HG03159 (cell line): Measurements from ENCODE around the gene TRPM6.

ENCODE experiments used
- ATAC-seq: cut with Tn5 transposase; IDR thresholded peaks from one replicate; pipeline ENCODE4 v1.9.1; 2021; ENCODE audit warnings: mild to moderate bottlenecking, moderate library complexity; ENCODE audit not compliant: unreplicated experiment

The TRPM6 gene

DNA sequence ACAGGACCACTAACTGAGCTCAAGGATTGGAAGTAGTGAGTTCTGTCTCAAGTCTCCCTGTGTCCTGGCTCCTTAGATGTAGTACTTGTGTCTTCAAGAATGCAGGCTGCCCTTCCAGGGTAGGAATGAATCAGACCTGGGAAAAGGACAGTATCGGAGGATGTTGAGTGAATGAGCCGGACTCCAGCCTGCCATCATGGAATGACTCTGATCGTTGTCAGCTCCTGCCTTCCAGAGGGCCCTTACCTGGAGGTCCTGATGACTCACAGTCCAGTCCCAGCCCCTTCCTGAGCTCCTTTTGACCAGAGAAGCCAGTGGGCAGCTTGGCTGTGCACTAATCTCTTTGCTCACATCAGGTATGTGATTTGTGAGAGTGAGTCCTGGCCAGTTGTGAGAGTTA, 161.1 kb downstream of the TRPM6 start:
- ATAC-seq: no peak

DNA sequence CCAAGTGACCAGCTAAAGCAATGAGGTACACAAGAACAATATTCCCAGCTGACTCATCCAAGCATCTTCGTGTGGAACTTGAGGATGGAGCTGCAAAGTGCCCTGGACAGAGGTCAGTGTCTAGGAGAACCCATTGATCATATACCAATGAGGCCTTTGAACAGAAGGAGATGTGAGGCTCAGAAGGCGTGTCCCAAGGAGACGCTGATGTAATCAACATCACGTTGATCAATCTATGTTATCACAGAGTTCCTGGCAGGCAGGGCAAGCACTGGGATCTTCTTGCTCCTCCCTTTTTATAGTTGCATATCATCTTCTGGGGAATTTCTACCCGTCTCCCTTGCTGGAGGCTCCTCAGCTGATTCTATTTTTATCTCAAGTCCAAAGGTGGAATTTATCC, 163.4 kb downstream of the TRPM6 start:
- no peak for ATAC-seq

DNA sequence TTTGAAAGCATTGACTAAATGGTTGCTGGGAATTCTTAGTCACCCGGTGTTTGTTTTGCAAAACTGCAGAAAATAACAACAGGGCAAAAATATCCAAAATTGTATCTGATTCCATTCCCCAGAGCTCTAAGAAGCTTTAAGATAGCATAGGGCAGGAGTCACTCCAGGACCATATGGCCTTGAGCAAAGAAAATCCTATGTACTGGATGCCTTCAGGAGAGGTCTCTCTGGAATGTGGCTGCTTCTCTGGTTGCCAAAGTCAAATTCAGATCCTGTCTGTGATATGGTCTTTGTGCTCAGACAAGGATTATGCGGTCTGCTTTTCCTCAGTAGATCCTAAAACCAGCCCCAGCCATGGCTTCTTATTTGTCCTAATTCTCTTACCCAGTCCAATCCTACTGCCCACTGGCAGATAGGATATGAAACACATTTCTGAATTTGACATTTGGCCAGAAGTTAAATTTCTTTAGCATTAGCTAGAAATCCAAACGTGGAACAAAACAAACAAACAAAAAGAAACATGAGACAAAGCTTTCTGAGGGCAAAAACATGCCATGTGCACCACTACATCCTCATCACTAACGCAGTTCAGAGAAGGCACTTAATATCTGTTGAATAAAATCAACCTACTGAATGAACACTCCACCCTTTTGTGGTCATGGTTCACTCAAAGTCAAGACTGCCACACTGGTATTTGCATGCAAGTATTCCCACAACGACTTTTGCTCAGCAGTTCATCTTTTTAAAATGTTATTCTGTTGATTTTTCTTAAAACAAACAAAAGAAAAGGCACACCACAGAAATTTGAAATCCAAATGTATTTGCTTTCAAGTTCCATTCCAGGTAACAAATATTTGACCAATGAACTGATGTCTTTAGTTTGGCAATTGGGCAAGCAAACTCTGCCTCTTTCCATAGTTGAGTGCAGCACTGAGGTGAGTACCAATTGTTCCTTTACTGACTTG, 165.7 kb downstream of the TRPM6 start:
- ATAC-seq: no peak

DNA sequence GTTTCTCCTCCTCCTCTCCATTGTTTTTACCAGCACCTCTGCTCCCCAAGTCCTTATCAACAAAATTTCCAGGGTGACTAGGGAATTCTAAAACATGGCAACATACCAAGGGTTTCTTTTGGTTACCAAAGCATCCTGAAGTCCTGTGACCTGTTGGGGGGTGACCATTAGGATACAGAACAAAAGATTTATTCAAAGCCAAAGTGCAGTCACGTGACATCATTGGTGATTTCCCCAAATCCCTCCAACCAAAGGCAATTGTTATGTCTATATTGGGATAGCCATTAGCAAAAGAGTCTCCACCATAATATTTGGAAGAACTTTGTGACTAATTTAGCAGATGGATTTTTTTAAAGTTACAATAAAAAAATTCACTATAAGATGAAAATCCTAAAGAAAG, 168.4 kb downstream of the TRPM6 start:
- ATAC-seq: no peak

DNA sequence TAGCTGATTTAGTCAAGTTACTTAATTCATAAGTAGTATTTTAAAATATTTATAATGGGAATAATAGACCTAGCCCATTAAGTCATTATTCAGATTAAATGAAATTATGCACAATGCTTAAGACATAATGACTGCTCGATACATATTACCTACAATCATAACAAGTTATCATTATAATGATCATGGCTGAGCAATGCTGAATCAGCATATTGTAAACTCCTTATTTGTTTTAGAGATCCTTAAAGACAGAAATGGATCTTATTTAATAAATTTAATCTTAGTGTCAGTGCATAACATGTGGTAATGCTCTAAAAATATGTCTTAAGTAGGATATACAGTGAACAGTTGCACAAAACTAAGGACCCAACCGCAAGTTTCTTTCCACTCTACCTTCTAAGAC, 169.0 kb downstream of the TRPM6 start:
- no peak for ATAC-seq

DNA sequence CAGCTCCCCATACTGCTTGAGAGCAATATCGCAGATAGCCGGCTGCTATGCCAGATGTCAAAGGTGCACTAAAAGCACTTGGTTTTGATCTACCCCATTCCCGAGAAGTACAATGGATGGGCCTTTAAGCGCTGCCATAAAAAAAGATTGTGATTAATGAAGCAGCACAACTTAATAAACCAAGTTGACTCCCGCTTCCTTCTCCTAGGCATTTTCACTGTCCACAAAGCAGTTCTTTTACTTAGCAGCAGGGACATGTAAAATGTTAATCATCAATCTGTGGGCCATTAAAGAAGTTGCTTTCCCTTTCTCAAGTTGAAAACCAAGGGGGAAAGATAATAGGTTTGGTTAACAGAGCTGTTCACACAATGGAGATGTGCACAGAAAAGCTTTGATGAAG, 176.4 kb downstream of the TRPM6 start:
- no peak for ATAC-seq

DNA sequence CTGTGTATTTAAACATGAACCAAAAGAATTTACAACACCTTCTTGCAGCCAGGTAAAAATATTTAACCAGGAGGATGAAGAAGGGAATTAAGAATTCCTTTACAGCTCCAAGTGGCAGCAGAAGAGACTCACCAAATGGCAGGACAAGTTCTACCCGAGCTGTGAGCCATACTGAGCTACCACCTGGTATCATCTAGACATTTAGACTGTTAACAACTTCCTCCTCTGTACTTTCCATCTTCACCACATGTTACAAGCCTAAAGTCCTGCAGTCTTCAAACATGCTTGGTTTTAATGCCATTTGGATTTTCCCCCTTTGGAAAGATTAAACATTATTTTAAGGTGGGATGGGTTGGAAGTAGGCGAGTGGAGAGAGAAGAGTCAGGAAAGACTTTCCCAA, 190.2 kb downstream of the TRPM6 start:
- no peak for ATAC-seq

DNA sequence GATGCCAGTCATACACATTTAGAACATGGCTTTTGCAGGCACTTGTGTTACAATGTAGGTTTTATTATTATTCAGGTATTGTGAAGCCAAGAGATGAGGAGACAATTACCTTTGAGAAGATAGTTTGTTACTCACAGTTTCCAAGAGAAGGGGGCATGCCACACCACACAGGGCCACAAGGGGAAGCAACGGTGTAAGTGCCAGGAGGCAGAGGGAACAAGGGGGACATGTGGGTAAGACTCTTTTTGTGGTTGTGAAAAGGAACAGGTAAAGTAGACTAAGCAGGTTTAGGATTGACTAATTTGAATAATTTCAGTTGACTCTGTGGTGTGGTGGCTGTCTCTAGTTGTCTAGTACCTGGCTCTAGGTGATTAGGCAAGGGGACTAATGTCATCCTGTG, 191.2 kb downstream of the TRPM6 start:
- ATAC-seq: no peak

DNA sequence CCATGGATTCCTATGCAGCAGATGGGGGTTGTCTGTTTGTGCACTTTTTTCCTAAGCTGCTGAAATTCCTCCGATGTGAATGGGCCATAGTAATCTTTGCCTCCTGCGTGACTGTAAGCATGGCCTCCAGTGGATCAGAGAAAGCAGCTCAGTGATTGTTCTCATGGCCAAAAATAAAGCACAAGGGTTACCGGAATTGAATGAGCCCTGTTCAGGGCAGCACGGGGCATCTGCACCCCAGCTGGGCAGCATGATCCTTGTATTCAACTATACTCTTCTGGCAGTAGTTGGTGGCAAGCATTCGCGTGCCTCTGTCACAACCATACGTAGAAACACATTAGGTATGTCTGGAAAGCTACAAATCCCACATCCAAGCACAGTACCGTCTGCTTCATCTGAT, 196.7 kb downstream of the TRPM6 start:
- no peak for ATAC-seq

DNA sequence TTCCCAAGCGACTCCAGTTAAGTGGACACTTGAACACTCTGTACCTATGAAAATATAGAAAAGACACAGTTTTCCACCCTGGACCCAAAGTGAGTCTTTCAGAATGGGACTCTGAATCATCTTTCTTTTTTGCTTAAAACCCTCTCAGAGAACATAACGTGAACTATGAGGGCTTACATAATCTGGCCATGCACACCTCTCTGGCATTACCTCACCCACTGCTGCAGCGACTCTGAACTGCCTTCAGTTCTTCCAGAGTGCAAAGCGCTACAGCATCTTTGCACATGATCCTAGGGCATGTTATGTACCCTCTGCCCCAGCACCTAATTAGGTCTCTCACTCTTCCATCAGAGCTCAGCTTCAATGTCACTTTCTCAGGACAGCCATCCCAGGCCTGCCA, 204.4 kb downstream of the TRPM6 start:
- ATAC-seq: no peak

DNA sequence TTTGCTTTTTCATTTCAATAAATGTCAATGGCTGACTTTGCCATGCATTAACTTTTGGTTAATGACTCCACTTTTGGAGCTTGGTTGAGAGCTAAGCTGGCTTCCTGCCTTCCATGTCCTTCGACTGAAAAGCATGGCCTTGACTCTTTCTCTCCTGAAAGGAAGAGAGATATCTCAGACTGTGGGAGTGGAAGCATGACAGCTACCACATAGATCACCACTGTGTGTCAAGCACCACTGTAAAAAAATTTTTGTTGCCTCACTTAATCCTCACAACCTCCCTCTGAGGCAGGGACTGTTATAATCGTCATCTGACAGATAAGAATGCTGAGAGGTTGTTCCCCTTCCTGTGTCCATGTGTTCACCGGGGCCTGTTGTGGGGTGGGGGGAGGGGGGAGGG, 205.8 kb downstream of the TRPM6 start:
- no peak for ATAC-seq

DNA sequence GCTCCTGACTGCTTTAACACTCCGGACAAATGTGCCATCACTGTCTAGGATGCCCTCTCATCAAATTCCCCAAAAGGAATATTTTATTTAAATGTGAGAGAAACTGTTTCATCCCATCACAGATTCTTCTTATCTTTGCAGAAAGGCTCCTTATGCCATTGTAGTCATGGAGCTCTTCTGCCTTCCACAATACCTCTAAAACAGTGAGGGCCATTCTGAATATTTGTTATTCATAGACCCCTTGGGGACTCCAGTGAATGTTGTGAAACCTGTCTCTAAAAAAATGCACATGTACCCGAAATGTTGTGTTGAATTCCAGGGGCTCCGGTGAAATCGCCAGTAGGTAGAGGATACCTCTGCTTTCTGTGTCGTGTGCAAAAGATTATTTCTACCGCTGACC, 213.6 kb downstream of the TRPM6 start:
- no peak for ATAC-seq
